Immature natural killer cell (primary cell): ENCODE results near the gene FGF19. TPM values are rescaled to one million over a fixed set of nuclear protein-coding genes. Genes with fewer than 3 reads are reported as not detected.

Source experiments
- DNase-seq, 3 donors: peaks; one replicate each; pipeline ENCODE4 v3.0.0; 2022; ENCODE audit warnings: mixed read lengths in 1 of 3
- H3K27ac Mint-ChIP-seq, 6 donors: one replicate each; pipeline ENCODE4 v1.8.0; 2020; ENCODE audit warnings: mixed read lengths in 6 of 6, mild to moderate bottlenecking in 5 of 6, inconsistent platforms in 4 of 6, moderate library complexity in 3 of 6
- H3K27me3 Mint-ChIP-seq, 3 donors: one replicate each; pipeline ENCODE4 v1.8.0; 2020 to 2021; ENCODE audit warnings: low read depth in 3 of 3, mild to moderate bottlenecking in 3 of 3, mixed read lengths in 3 of 3, moderate library complexity in 3 of 3, inconsistent platforms in 1 of 3
- H3K36me3 Mint-ChIP-seq, 3 donors: one replicate each; pipeline ENCODE4 v1.8.0; 2020; ENCODE audit warnings: mixed read lengths in 3 of 3, inconsistent platforms in 2 of 3, mild to moderate bottlenecking in 2 of 3
- H3K4me1 Mint-ChIP-seq, 2 donors: one replicate each; pipeline ENCODE4 v1.8.0; 2020; ENCODE audit warnings: inconsistent platforms in 2 of 2, mild to moderate bottlenecking in 2 of 2, mixed read lengths in 2 of 2, moderate library complexity in 1 of 2
- H3K4me3 Mint-ChIP-seq, 5 donors: one replicate each; pipeline ENCODE4 v1.8.0; 2020; ENCODE audit warnings: mild to moderate bottlenecking in 5 of 5, mixed read lengths in 5 of 5, inconsistent platforms in 3 of 5, moderate library complexity in 3 of 5
- H3K9me3 Mint-ChIP-seq, 6 donors: one replicate each; pipeline ENCODE4 v1.8.0; 2020; ENCODE audit warnings: mild to moderate bottlenecking in 6 of 6, mixed read lengths in 6 of 6, inconsistent platforms in 4 of 6, moderate library complexity in 3 of 6
- polyA plus RNA-seq, 3 donors: library from polyadenylated mRNA; unstranded; fragments of 300-500 nt; fragmentation: Illumina TruSeq; gene quantifications; one replicate each; pipeline ENCODE4 v1.2.3, GENCODE V29; 2021

Gene FGF19
- polyA plus RNA-seq, 3 donors from 2014 or later, result not detected

DNA sequence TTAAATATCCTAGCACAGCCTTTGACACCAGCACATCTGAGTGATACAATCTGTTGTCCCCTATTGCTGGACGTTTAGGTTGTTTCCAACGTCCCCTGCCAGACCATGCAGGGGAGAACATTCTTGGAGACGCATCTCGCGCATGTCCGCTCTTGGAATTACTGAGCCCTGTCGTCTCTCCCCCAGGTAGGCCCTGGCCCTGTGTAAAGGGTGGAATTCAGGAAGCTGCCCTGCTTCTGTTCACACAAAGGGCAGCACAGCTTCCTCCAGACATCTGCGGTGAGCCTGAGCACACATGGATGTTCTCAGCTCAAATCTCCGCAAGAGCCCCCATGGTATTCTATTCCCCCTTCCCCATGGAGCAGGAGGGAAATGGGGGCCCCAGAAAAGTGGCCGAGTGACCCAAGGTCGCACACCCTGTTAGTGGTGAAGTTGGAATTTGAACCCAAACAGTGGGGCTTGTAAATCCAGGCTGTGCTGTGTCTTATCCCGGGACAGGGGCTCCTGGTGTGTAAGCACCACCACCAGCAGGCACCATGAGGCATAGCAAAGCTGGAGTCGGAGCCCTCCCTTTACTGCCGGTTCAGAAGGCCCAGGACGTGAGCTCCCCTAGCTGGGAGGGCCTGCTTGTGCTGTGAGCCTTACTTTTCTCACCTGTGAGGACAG, 5.0 kb upstream of the FGF19 start:
- no peak for DNase-seq
- Mint-ChIP-seq H3K27ac (no peak overlapping the region), H3K36me3 (no peaks in the 10 kb centered on the region), H3K9me3 (no peaks in the 10 kb centered on the region), H3K4me3 (no peak overlapping the region), H3K27me3 (peaks cover 5 to 16% (median 9%) of the 10 kb centered on the region in 3 donors), H3K4me1 (peaks cover 3 to 5% of the 10 kb centered on the region in 2 donors)

DNA sequence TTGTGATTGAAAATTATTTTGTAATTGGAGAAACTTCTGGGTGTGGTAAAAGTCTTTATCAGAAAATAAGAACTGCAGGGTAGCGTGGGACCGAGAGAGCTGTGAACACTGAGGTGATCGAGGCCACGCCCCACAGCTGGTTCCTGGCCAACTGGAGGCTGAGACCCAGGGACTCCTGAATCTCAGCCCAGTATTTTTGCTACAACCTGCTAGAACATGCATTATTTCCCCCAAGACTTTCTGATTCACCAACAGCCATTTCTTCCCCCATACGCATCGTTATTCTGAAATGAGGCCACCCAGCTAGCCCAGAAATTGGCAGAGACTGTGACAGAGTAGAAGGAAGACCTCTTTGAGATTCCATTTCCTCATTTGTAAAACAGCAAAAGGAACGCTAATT, 3.4 kb upstream of the FGF19 start:
- H3K4me1 Mint-ChIP-seq, result peaks cover 3 to 4% of the 10 kb centered on the region in 2 donors
- H3K9me3 Mint-ChIP-seq, result no peaks in the 10 kb centered on the region
- H3K36me3 Mint-ChIP-seq, result no peaks in the 10 kb centered on the region
- no peak overlapping the region for H3K27ac Mint-ChIP-seq
- no peak overlapping the region for H3K4me3 Mint-ChIP-seq
- peaks cover 5 to 19% (median 11%) of the 10 kb centered on the region in 3 donors for H3K27me3 Mint-ChIP-seq
- DNase-seq, result no peak

DNA sequence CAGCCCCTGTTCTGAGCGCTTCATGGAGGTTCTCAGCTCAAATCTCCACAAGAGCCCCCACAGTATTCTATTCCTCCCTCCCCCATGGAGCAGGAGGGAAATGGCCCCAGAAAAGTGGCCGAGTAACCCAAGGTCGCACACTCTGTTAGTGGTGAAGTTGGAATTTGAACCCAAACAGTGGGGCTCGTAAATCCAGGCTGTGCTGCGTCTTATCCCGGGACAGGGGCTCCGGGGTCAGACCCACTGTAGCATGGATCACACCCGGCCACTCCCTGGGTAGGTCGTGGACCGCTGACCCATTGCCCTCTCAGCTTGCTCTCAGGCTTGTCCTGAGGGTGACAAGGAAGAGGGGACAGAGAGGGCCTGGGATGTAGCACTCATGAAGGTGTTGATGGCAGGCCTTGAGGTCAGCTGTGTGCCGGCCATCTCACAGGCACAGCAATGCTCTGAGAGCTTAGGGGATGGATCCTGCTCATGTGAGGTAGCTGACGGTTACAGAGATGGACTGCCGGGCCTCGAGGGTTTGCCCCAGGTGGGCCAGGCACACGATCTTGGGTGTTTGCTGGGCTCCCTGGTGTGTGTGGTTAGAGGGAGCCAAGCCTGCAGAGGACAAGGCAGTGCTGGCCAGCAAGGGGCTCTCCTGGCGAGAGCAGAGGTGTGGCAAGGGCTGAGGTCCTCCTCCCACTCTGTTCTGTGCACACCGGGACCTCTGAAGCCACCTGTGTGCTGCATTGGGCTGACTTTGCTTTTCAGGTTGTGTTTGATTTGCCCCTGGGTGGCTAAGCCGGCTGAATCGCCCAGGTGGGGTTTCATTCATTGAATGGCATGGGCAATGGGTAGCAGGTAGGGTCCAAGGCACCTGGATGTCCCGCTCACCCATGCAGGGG, 2.3 kb upstream of the FGF19 start:
- DNase-seq, result no peak
- no peak overlapping the region for H3K27ac Mint-ChIP-seq
- no peaks in the 10 kb centered on the region for H3K36me3 Mint-ChIP-seq
- H3K9me3 Mint-ChIP-seq, result no peaks in the 10 kb centered on the region
- peaks cover 5 to 17% (median 8%) of the 10 kb centered on the region in 3 donors for H3K27me3 Mint-ChIP-seq
- no peaks in the 10 kb centered on the region for H3K4me1 Mint-ChIP-seq
- H3K4me3 Mint-ChIP-seq, result no peak overlapping the region

DNA sequence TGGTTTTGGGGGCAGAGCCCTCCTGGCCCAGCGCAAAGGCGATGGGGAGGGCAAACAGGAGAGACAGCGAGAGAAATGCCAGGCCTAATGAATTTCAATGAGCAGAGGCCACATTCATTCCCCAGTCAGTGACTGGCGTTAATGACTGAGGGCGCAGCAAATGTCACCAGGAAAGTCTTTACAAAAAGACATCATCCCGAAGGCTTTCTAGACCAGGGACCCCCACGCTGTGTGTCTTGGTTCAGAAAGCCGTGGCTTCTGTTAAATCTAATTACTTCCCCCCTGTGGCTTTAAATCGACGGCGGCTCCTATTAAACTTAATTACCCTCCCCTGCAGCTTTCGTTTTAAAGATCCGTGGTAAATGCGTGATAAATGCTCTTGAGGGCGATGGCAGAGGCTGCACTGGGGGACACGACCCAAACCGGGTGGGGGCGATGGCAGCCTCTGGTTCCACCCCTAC, 1.6 kb upstream of the FGF19 start:
- Mint-ChIP-seq H3K27me3 (peaks cover 5 to 13% (median 8%) of the 10 kb centered on the region in 3 donors), H3K4me1 (no peaks in the 10 kb centered on the region), H3K36me3 (no peaks in the 10 kb centered on the region), H3K27ac (no peak overlapping the region), H3K4me3 (no peak overlapping the region), H3K9me3 (no peaks in the 10 kb centered on the region)
- DNase-seq, result no peak

DNA sequence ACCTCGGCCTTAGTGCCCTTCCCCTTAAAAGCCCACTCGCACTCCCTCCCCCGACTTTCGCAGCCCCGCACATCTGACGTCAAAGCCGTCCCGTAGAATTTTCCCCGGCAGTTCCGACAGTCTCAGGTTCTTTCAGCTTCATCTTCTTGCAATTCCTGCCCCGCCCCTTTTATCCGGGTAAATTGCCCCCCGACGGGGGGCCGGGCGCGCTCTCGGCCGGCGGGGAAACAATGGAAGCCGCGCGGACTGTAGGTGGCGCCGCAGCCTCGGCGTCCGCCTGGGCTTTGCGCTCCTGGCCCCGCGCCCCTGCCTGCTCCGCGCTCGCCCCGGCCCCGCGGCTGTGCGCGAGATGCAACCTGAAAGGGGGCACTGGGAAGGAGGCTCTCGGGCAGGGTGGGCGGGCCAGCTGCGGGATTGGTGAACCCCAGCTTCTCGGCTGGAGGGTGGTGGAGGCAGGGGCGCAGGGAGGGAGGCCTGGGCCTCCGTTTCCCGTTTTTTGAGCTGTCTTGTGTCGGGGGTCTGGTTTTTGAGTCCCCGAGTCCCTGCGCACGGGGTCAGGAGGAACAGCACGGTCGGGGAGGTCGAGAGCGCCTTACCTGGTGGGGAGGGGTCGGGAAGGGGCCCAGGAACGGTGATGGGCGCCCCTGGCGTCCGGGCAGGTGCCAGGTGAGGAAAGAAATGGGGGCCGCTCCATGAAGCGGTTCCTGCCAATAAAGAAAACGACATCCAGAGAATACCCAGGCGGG, 859 bp upstream of the FGF19 start:
- Mint-ChIP-seq H3K27ac (no peak overlapping the region), H3K4me1 (no peaks in the 10 kb centered on the region), H3K36me3 (no peaks in the 10 kb centered on the region), H3K4me3 (no peak overlapping the region), H3K9me3 (no peaks in the 10 kb centered on the region), H3K27me3 (peaks cover 4 to 12% (median 8%) of the 10 kb centered on the region in 3 donors)
- no peak for DNase-seq

DNA sequence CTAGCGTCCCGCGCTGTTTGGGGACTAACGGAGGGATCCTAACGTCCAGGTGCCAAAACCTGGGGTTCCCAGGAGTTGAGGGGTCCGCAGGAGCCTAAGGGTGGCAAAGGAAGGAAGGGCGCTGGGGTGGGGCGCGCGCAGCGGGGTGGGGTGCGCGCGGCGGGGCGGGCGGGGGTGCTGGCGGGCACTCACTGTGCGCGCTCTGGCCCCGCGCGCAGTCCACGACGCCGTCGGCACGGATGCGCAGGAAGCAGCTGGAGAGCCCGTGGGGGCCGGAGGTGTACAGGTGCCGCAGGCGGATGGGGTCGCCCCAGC, 412 bp downstream of the FGF19 start:
- H3K27ac Mint-ChIP-seq, result no peak overlapping the region
- no peaks in the 10 kb centered on the region for H3K4me1 Mint-ChIP-seq

DNA sequence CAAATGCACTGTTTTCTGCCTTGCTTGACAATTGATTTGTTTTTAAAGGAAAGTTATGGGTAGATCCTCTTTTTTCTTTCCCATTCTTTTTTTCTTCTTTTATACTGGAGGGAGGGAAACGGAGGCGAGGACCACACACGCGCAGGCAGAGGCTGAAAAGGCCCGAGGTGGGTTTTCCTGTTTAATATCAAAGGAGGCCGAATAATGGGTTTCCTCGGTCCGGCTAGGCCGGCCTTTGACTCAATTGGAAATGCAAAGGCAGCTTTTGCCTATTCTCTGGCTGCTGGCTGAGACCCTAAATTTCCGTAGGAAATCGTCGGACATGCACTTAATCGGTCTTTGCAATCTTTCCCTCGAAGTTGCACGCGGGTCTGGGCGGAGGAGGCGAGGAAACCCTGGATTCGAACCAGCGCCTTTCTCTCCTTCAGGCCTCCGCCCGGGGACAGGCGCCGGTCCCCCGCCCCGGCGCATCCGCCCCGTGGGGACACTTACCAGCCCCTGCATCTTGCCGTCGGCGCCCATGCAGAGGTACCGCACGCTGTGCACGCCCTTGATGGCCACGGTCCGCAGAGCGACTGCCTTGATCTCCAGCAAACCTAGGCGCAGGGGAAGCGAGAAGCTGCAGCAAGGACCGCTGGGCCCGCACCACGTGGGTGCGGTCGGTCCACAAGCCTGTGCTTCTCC, 911 bp downstream of the FGF19 start:
- Mint-ChIP-seq H3K36me3 (no peaks in the 10 kb centered on the region), H3K4me3 (no peak overlapping the region), H3K4me1 (no peaks in the 10 kb centered on the region), H3K9me3 (no peaks in the 10 kb centered on the region), H3K27me3 (peaks cover 3 to 15% (median 8%) of the 10 kb centered on the region in 3 donors), H3K27ac (no peak overlapping the region)
- DNase-seq, result no peak

More for the DNA sequence above, 412 bp downstream of the FGF19 start:
- no peak for DNase-seq
- H3K4me3 Mint-ChIP-seq, result no peak overlapping the region
- peaks cover 3 to 15% (median 8%) of the 10 kb centered on the region in 3 donors for H3K27me3 Mint-ChIP-seq
- no peaks in the 10 kb centered on the region for H3K36me3 Mint-ChIP-seq
- no peaks in the 10 kb centered on the region for H3K9me3 Mint-ChIP-seq

DNA sequence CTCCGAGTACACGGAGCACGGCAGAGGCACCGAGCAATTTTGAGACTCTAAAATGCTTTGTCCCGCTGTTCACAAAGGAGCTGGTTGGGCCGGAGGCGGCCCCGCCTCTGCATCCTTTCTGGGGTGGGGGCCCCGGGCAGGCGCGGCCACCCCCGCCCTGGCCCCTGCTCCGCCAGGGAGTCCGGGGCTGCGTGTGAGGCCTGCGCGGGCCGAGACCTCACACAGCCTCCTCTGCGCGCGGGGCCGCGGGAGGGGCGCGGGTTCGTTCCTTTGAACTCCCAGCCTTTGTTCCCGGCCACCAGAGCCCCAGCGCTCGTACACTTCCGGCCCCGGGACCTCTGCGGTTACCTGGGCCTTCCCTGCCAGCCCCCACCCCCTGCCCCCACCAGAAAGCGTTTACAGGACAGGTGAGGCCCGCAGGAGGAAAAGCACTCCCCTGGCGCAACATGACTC, 1.6 kb downstream of the FGF19 start:
- H3K27me3 Mint-ChIP-seq, result peaks cover 3 to 13% (median 9%) of the 10 kb centered on the region in 3 donors
- no peaks in the 10 kb centered on the region for H3K9me3 Mint-ChIP-seq
- H3K4me3 Mint-ChIP-seq, result no peak overlapping the region
- no peak for DNase-seq
- no peaks in the 10 kb centered on the region for H3K36me3 Mint-ChIP-seq
- H3K4me1 Mint-ChIP-seq, result no peaks in the 10 kb centered on the region
- no peak overlapping the region for H3K27ac Mint-ChIP-seq

DNA sequence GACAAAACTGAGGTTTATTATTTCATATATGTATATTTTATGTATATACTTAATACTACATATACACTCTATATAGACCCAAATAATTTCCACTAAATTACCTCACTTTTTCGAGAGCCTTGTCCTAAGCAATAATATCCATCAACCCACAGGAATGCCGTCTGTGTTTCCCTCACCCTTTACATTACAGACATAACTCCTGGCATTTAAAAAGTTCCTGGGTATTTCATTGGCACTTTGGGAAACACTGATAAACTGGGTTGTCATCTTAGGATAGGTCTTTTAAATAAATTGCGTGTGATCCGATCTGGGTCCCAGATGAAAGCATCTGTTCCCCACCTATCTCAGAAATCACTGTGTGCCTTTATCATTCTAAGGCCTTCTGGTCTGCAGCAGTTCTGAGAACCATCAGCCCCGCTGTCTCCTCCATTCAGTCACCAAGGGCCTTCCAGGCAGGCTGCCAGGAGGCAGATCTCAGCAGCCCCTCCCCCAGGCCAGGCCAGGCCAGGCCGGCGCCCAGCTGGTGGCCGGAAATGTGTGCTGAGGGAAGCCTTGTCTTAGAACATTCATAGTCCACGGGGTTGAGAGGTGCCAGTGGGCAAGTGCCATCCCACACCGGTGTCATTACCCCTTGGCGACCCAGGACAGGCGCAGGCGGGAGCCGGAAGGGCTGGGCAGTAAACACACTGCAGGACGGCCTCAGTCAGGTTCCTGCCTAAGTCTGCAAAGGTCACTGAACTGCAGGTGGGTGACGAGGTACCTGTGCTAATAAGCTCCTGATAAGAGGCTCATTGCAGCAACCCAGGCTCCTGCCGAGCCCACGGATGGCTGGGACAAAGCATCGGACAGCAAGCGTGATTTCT, 3.3 kb downstream of the FGF19 start:
- Mint-ChIP-seq H3K4me1 (no peaks in the 10 kb centered on the region), H3K27me3 (peaks cover 0 to 13% (median 7%) of the 10 kb centered on the region in 3 donors), H3K4me3 (no peak overlapping the region), H3K27ac (no peak overlapping the region), H3K9me3 (no peaks in the 10 kb centered on the region), H3K36me3 (no peaks in the 10 kb centered on the region)
- no peak for DNase-seq

DNA sequence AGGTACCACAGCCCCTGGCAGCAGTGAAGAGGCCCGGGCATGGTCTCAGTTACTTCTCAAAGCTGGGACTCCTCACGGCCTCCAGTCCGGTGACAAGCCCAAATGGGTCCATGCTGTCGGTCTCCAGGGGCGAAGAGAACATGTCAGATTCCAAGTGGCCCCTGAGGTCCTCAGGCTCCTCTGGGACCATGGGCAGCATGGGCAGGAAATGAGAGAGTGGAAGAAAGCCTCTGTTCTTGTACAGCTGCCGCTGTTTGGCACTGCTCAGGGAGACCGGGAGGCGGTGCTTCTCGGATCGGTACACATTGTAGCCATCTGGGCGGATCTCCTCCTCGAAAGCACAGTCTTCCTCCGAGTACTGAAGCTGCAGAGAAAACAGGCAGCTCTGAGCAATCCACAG, 4.6 kb downstream of the FGF19 start:
- Mint-ChIP-seq H3K27me3 (peaks cover 0 to 17% (median 7%) of the 10 kb centered on the region in 3 donors), H3K4me1 (no peaks in the 10 kb centered on the region), H3K9me3 (no peaks in the 10 kb centered on the region), H3K27ac (no peak overlapping the region), H3K4me3 (no peak overlapping the region), H3K36me3 (no peaks in the 10 kb centered on the region)
- DNase-seq, result no peak

DNA sequence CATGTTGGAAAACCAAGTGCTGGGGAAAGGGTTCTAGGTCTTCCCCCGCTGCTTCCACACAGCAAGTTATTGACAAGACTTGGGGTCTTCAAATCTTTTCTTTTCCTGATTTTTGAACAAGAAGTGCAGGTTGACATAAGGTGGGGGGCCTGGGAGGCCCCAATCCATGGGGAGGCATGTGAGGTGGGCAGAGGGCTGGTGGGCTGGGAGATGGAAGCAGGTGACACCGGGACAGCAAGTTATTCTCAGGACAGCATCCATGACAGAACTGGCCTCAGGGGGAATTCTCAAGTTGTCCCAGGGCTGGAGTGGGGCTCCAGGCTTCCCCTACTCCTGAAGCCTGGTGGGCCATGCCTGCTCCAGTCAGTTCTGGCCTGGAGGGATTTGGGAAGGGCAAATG, 5.5 kb downstream of the FGF19 start:
- peaks cover 0 to 17% (median 7%) of the 10 kb centered on the region in 3 donors for H3K27me3 Mint-ChIP-seq
- no peaks in the 10 kb centered on the region for H3K4me1 Mint-ChIP-seq
- no peak overlapping the region for H3K27ac Mint-ChIP-seq
- H3K4me3 Mint-ChIP-seq, result no peak overlapping the region
- H3K9me3 Mint-ChIP-seq, result no peaks in the 10 kb centered on the region
- no peak for DNase-seq
- H3K36me3 Mint-ChIP-seq, result no peaks in the 10 kb centered on the region

DNA sequence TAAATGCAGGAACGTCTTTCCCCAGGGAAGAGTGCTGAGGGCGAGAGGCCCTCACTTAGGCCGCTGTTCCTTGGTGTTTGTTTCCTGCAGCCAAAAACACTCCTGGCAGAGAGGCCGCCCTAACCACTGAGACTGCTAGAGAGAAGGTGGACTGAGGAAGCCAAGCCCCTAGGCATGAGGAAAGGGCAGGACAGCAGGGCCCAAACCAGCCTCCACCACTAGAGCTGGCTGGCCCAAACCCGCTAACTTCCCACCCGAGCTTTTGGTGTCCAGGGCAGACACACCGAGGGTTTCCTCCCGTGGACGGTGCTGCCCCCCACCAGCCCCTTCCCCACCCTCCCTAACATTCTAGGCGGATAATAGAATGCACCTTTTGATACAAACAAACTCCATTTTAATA, 6.0 kb downstream of the FGF19 start:
- no peak for DNase-seq
- Mint-ChIP-seq H3K27me3 (peaks cover 0 to 15% (median 4%) of the 10 kb centered on the region in 3 donors), H3K27ac (no peak overlapping the region), H3K9me3 (no peaks in the 10 kb centered on the region), H3K36me3 (no peaks in the 10 kb centered on the region), H3K4me3 (no peak overlapping the region), H3K4me1 (no peaks in the 10 kb centered on the region)

DNA sequence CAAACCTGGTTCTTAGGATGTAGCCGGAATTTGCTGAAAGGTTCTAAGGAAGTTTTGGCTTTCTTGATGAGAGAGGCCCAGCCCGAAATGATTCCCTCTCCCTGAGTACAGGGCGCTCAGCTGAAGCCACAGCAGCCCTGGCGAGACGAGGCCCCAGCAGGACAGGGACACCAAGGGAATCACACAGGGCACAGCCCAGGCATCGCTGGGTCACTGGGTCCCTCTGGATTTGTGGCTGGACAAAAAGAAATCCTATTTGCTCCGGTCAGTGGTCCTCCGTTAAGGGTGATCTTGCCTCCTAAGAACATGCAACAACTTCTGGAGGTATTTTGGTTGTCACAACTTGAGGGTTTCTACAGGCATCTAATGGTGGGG, 6.4 kb downstream of the FGF19 start:
- no peak overlapping the region for H3K4me3 Mint-ChIP-seq
- no peaks in the 10 kb centered on the region for H3K9me3 Mint-ChIP-seq
- H3K4me1 Mint-ChIP-seq, result no peaks in the 10 kb centered on the region
- peaks cover 0 to 16% (median 2%) of the 10 kb centered on the region in 3 donors for H3K27me3 Mint-ChIP-seq
- no peaks in the 10 kb centered on the region for H3K36me3 Mint-ChIP-seq
- H3K27ac Mint-ChIP-seq, result no peak overlapping the region
- no peak for DNase-seq
